Smooth muscle cell of trachea (primary cell): ENCODE results near the gene FAM114A2. TPM values are rescaled to one million over a fixed set of nuclear protein-coding genes. Genes with fewer than 3 reads are reported as not detected.

ENCODE experiments used
- total RNA-seq: library from RNA; depleted of rRNA; stranded (reverse); fragments of >200 nt; gene quantifications from 2 replicates; pipeline ENCODE4 v1.2.1, GENCODE V29; 2014

The FAM114A2 gene
- total RNA-seq: 35.9 and 50.6 TPM in 2 replicates

GRCh38 chr5:154038707-154039457, at the start of gene FAM114A2, which contains the start of gene MFAP3:
Gene FAM114A2 (minus strand): TSS chr5:154038910. CDS start chr5:154034953, 3,957 bp downstream.
Gene MFAP3 (plus strand): TSS chr5:154038967. CDS start chr5:154049723, 10,756 bp downstream.

Other genes with a start within 250 kb of the FAM114A2 start
- 47.9 and 50.1 TPM in 2 replicates for gene MFAP3, start 57 bp upstream of the FAM114A2 start, total RNA-seq
- gene GALNT10, start 151.8 kb upstream of the FAM114A2 start, total RNA-seq: 35.3 and 45.0 TPM in 2 replicates